NCI-H524 (cell line): ENCODE data around the gene C17orf50.

Source experiments
- DNase-seq, 2 experiments: peaks; one replicate each; lab custom pipeline; 2025; lab: John Stamatoyannopoulos, UW

Gene C17orf50

DNA sequence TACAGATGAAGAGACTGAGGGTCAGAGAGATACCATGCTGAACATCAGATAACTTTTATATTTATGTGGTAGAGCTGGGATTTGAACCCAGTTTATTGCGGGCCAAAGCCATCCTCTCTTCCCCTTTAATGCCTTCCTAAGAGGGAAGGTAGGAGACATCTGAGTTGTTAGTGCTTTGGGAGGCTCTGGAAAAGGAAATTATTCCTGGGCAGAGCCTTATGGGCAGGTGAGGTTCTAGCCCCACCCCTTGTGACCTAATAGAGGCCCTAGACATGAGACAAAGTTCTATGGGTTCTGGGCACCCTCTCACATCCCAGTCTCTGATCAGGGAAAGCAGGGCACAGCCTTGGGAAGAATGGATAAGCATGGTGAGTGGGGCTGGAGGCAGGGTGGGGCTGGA lies at the start of gene C17orf50:
Gene C17orf50 (plus strand): TSS at position 301 of the 400 bp plus-strand sequence. CDS start 55 bp downstream, at position 356.
- no peak for DNase-seq

DNA sequence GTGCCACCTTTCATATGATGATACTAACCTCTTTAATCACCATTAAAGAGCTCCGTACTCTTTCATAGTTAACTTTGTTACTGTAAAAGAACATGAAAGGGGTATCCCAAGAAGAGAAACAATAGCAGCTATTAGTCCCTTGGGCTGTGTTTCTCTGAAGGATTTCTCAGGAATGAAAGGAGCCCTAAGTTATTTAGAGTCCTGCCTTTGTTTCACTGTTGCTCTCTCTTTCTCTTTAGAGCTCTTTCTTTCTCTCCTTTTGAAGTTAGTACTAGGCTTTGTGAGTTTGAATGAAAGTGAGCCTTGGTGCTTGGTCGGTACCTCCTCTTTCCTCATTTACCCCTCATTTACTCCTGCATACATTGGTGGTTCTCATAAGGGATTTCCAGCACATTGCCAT lies 49.7 kb upstream of the C17orf50 start:
- DNase-seq, result no peak

DNA sequence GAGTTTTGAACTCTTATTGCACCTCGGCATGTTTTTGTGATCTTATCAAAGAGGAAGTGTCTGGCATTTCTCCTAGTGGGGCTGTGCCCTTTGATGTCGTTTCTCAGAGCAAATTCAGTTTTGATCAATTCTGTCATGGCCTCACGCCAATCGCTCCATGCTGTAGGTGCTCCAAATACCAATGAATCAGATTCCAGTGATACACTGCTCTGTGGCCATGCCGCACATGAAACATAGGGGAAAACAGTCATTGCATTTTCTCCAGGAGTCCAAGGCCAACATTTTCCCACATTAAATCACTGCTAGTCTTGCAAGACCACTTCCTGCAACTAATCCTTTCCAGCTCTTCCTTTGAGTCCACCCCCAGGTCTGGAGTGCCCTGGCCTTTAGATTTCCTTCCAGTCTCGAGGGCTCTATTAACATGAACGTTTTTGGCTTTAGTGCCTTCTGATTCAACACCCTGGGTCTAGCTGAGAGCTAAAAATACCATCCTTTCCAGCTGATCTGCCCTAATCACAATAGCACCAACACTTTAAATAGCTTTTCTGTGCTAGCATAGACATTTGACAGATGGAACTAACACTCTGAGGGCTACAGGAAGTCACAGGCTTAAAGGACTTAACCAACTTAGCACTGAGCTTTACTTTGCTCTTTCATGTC lies 47.5 kb upstream of the C17orf50 start:
- peak in 1 of 2 experiments; percentile 11 for DNase-seq

DNA sequence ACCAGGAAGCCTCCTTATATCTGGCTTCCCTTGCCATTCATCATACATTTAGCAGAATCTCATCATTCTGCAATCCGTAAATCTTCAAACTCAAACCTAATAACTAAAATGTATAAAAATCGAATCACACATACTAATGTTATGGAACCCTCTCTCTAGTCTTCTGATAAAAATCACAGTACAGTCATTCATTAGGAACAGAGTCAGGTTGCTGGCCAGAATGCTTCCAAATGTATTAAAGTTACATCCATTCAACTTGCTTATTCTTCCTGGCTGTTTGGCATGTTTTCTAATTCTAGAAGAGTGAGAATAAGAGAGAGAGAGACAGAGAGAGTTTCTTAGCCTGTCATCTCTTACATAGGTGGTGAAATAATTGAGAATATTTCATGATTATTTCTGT lies 45.7 kb upstream of the C17orf50 start:
- DNase-seq, result no peak

DNA sequence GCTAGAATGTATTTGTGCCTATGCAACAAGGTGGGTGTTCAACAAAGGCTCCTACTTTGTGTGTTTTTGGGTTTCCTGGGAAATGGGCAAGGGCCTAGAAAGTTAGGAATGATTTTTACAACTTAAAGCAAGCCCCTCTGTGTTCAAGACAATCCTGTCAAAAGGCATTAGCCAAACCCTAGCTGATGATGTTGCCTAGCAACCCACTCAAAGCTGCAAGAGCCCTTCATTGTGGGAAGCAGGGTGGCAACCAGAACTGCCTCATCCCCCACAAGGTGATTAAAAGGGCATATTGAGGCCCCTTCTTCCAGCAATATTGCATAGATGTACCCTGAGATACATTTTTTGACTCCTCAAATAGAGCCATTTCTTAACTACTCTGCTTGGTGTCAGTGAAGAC lies 45.3 kb upstream of the C17orf50 start:
- DNase-seq, result peak in 1 of 2 experiments; percentile 39

DNA sequence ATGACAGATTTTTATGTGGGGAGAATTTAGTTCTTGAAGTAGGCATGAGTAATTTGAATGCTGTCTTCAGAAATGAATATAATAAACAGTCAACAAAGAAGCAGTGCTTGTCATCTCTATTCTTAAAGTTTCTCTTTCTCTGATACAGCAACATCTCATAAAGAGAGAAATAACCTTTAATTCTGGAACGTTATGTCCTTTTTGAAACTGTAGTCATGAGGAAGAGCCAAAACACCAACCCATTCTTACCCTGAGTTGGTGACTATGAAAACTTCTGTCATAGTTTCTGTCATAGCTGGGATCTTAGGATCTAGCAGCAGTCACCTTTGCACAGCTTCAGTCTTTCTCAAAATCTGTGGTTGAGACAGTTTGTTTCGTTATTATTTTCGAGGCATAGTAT lies 44.5 kb upstream of the C17orf50 start:
- no peak for DNase-seq

DNA sequence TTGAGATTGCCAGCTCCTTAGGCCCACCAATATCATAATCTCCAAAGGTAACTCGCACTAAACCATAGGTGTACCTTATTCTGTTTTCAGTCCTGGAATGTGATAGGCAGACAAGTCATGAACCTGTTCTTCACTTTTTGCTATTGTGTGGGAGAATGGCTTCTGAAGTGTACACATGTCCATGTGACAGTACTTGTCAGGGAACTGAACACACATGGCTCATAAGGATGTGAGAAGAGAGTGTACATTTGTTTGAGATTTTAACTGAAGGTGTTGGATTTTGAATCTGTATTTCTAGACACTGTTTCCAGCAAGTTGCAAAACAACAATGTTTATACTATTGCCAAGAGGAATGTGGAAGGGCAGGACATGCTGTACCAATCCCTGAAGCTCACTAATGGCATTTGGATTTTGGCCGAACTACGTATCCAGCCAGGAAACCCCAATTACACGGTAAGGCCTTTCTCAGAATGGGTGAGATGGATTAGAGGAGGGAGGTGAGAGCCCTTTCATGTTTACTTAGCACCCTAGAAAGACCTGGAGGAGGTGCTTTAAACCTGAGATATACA lies 43.7 kb upstream of the C17orf50 start:
- DNase-seq, result no peak

DNA sequence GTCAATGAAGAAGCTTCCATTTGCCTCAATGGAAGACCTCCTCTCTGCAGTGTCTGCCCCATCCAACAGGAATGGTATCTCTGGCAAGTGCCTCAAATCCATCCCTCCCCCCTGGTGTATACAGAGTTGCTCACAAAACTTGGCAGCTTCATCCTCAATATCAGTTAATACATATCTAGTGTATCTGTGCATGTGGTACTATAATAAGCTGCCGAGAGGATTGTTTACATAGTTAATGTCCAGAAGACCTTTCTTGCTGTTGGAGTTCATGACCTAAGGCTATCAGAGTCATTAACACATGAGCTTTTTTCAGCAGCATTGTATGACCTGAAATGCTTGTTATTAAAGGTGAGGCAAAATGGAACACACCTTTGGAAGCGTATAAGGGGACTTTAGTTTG lies 43.2 kb upstream of the C17orf50 start:
- DNase-seq, result no peak

DNA sequence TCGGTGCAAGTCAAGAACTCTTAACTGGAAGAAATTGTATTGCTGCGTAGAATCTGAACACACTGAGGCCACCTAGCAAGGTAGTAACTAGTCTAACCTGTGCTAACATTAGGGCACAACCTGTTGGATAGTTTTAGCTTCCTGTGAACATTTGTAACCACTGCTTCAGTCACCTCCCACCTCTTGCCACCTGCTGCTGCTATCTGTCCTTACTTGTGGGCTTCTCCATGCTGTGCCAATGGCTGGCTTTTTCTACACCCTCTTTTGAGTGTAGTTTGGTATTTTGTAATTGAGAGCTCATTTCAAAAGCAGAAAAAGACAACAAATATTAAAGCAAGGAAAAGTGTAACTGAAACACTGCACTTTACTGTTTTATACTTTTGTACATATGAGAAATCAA lies 37.0 kb upstream of the C17orf50 start:
- DNase-seq, result no peak

DNA sequence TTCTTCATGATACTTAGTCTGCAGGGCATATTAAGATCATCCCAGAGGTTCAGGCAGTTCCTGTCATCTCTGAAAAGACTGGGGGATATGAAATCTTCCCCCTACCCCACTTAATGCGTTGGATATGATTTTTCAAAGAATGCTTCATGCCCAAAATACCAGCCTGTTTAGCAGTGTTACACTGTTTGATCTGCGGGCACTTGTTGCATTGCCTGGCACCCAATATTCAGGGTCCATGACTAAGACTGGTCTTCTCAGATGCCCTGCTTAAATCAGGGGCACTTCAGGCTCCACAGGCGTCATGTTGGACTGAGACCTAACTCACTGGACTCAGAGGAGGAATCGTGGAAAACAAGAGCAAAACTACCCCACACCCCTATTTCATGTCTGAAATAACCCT lies 35.6 kb upstream of the C17orf50 start:
- DNase-seq, result no peak

DNA sequence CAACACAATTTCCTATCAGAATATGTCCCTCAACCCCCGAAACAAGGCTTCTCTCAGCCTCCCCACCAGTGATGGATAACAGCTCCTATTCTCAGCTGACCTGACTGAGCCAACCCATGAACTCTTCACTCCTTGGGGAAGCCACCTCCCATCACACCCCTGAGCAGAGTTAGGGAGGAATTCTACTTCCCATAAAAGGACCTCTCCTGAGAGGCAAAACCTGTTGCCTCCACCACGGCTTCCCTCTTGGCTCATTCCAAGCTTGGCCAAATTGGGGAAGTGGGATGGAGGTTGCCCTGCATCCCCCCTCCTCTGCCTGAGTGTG lies 34.9 kb upstream of the C17orf50 start:
- no peak for DNase-seq

DNA sequence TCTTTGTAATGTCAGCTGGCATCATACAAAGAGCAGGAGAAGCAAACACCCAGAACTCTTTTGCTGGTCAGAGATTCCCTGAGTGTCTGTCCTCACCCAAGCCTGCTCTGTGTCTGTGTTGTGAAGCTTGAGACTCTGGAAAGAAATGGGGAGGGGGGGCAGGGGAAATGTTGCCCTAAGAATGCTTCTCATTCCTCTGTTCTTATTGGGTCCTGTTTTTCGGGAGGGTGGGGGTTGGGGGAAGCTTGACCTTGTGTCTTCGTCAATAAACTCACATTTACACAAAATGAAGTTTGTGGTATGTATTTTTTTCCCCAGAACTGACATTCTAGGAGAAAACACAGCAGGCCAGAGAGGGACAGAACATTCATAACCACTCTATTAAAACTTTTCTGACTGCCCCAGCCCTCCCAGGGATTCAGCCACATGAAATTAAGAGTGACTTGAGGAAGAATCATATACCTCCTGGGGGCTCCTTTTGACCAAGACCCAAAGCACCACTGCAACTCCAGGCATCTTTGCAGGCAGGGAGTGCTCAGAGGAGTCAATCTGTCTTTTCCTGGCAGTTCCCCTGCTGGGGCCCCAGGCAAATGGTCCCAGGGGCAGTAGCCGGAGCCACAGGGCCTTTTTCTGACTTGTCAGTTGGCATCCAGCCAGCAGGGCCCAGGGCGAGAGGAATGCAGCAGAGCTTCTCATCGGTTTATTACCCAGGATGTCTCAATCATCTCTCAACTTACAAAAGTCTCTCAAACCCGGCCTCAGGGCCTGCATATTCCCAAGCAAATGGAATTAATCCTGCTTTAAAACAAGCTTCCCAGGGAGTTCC lies 34.3 kb upstream of the C17orf50 start:
- DNase-seq, result no peak

DNA sequence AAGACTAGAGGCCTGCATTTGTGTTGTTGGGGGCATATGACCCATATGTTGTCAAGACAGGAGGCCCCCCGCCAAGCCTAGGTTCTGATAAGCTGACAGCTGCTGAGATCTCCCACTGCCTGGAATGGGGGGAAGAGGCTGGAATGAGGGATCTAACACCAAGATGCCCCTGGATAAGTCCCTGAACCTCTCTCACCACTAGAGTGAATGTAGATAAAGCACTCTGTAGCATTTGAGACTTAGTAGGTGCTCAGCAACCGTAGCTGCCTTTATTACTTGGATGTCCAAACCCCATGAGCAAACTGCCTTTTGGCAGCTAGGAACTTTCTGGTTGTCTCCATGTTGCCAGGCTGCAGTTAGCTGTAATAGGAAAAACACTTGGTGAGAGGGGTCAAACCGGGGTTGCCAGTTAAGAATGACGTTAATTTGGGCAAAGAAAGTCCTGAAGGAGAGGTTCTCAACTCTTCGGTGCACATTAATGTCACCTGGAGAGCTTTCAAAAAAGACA lies 33.7 kb upstream of the C17orf50 start:
- DNase-seq, result no peak

DNA sequence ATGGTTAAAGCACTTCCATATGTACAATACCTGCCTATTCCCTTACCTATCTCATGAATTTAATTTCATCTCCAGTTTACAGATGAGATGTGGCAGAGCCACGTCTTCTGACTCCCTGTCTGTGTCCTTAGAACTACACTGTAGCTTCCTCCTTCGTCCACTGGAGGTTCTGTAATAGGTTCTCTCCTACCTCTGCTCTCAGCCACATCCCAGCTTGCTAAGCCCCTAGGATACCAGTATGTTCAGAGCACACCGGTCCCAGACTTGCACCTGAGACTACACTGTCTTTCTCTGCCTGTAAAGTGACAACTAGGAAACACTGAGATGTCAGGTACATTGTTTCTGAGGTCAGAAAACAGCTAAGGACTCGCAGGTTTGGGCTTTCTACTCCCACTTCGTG lies 33.1 kb upstream of the C17orf50 start:
- DNase-seq, result no peak

DNA sequence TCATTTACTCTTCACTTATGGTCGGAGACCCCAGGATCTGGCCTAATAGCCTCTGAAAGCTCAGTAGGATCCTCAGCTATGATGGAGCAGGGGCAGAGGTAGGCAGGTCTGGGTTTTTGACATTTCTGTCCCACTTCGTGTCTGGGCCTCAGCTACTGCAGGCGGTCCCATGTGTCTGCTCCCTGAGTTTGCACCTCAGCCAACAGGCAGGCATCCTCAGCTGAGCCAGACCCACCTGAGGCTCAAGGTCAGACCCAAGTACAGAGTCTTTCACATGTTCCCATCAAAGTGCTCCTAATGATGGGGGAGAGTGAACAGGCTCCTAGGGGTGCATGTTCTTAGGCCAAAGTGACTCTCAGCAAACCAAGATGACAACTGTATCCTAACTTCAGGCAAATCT lies 32.1 kb upstream of the C17orf50 start:
- DNase-seq, result no peak

DNA sequence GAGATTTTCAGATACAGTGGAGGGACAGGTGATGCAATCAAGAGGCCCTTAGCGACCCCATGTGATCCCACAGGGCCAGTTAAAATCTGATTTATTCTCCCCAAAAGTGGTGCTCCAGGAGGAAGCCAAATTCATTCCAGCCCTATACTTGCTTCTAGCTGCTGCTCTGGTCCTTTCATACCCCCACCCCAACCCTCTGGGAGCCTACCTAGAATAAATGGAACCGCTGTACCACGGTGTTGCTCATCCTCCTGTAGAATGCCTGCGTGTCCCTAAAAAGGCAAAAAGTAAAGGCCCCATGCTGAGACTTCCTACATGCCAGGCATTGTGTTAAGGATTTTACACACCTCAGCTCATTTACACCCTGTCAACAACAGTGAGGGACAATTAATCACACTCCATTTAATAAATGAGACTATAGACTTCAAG lies 31.3 kb upstream of the C17orf50 start:
- DNase-seq, result no peak

DNA sequence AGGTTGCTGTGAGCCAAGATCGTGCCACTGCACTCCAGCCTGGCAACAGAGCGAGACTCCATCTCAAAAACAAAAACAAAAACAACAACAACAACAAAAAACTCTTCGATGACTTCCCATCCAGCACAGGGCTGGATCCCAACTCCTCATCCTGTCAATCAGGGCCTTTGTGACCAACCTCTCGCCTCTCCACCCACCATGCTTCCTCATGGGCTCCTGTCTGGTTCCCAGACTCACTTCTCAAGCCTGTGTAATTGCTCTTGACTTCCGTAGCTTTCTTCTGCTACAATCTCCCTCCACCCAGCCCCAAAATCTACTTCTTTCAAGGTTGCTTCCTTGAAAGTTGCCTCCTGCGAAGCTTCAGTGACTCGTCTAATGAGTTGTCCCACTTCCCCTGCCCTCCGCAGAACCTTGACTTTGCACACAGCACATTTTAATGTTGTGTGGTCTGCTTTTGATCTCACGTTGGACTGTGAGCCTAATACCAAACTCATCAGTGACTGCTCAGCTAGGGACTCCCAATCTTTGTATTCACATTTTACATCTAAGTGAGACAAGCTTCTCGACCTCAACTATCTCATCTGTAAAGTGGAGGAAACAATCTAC lies 30.2 kb upstream of the C17orf50 start:
- DNase-seq, result no peak

DNA sequence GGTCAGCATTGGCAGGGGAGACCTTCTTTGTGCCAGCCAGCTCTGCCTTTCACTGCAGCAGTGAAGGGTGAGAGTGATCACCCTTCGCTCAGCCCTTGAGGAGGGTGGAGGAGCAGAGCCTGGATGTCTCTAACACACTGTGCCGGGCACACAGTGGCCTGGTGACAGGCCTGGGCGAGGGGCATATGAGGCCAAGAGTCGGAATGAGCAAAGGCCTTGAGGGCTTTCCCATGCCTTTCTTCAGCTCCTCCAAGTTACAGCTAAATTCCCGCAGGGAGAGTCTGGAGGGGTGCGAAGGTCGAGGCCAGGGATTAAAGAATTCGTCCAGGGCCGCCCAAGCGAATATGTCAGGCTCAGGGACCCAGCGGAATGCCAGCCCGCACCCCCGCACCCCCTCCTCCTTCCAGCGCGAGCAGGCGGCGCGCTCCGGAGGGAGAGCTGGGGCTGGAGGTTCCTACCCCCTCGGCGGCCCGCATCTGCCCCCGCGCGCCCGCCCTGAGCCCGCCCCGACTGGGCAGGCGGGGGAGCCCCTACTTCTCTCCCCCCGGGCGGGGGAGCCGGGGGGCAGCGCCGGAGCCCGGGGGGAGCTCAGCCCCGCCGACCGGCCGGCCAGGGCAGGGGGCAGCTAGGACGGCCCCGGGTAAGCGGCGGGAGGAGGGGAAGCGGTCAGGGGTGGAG lies 29.3 kb upstream of the C17orf50 start, which contains the start of gene RASL10B:
Gene RASL10B (plus strand): TSS at position 401 of the 678 bp plus-strand sequence. CDS start 3,546 bp downstream, outside the sequence.
- DNase-seq, result peak; percentile 23 to 51

DNA sequence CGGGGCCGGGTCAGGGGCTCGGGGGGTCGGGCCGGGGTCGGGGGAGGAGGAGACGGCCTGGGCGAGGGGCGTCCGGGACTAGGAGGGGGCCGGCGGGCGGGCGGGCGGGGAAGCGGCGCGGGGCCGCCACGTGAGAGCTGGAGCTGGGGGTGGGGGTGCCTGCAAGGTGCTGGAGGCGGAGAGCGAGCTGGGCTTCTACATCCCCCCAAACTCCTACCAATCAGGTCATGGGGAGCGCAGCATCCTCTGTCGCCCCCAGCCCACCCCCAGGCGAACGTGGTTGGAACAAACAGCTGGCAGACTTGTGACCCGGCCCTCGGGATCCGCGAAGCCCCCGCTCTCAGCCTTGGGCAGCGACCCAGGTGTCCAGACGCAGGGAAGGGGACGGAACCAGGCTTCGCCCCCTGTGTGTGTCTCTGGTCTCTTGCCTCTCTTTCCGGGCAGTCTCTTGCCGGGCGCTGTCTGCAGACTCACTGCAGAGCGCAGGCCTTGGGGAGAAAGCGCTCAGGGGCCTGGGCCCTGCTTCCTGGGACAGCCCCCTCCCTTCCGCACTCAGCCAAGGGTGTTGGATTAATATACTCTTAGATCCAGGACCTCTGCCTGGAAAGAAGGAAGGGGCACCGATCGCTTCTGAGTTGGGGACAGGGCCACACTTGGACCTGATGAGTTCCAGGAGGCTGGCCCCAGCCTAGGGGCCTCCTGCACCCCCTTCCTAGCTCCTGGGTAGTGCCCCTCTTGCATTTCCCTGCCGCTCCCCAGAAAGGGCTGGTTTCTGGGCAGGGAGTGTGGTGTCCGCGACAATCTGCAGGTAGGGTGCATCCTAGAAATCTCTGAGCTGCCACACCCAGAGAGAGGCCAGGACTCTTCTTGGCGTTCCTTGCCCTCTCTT lies 28.5 kb upstream of the C17orf50 start:
- DNase-seq, result peak in 1 of 2 experiments; percentile 18

DNA sequence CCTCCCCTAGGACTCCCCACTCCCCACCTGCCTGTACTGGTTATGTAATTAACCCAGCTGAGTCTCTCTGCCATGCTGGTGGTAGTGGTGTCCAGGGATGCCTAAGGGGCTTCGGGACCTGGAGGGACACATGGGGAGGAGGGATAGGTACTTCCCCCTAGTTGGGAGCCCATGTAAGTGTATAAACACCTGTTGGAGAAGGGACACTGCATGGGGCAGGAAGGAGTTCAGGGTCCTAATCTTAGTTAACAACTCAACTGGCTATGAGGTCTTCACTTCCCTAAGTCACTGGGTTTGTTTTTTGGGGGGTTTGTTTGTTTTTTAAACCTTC lies 27.9 kb upstream of the C17orf50 start:
- DNase-seq, result no peak

DNA sequence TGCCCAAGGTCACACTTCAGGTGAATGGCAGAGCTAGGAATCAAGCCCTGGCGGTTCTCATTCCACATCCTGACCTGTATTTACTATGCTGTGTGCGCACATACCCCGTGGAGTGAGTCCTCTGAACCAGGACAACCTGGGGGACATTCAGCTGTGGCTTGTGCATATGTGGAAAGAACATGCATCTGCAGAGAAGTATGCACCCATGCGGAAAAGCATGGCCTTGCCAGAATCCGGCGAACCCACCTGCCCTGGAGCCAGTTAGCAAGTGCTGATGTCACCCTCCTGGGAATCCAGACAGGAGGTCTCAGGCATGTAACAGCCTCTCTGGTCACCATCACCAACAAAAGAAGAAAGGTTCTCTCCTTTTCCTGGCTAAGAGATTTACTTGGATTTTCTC lies 27.3 kb upstream of the C17orf50 start:
- DNase-seq, result no peak
